ENCODE measurements around the gene MATN3.

The MATN3 gene

GRCh38 chr2:20001361-20001863 is 11.1 kb downstream of the MATN3 start:
- no peak for DNase-seq (ENCODE audit: low spot score)

GRCh38 chr2:19993731-19994130 is 18.7 kb downstream of the MATN3 start:
- DNase-seq (ENCODE audit: low spot score) = no peak

- no peak for DNase-seq (ENCODE audit: low spot score)
Observed at GRCh38 chr2:19991895-19992294, 20.6 kb downstream of the MATN3 start.

- no peak for DNase-seq (ENCODE audit: low spot score)
Observed at GRCh38 chr2:19990416-19990728, 22.1 kb downstream of the MATN3 start.

GRCh38 chr2:19989667-19990415 is 22.6 kb downstream of the MATN3 start, which contains the start of gene WDR35:
Gene WDR35 (minus strand): TSS chr2:19990105. CDS start chr2:19990015, 90 bp downstream.
- DNase-seq (ENCODE audit: low spot score) = peak; percentile 97

GRCh38 chr2:19989342-19989666 is 23.2 kb downstream of the MATN3 start:
- no peak for DNase-seq (ENCODE audit: low spot score)

- DNase-seq (ENCODE audit: low spot score) = no peak
Observed at GRCh38 chr2:19988600-19988999, 23.9 kb downstream of the MATN3 start.

- no peak for DNase-seq (ENCODE audit: low spot score)
Observed at GRCh38 chr2:19987936-19988335, 24.5 kb downstream of the MATN3 start.

GRCh38 chr2:19982268-19982667 is 30.2 kb downstream of the MATN3 start:
- no peak for DNase-seq (ENCODE audit: low spot score)

GRCh38 chr2:19979932-19980331 is 32.5 kb downstream of the MATN3 start:
- no peak for DNase-seq (ENCODE audit: low spot score)

- no peak for DNase-seq (ENCODE audit: low spot score)
Observed at GRCh38 chr2:19973466-19973865, 39.0 kb downstream of the MATN3 start.

GRCh38 chr2:19971691-19972090 is 40.8 kb downstream of the MATN3 start:
- no peak for DNase-seq (ENCODE audit: low spot score)

- DNase-seq (ENCODE audit: low spot score) = no peak
Observed at GRCh38 chr2:19963386-19963785, 49.1 kb downstream of the MATN3 start.

- DNase-seq (ENCODE audit: low spot score) = peak; percentile 69
Observed at GRCh38 chr2:19955544-19956422, 56.7 kb downstream of the MATN3 start.

GRCh38 chr2:19949071-19949470 is 63.4 kb downstream of the MATN3 start:
- peak; percentile 21 for DNase-seq (ENCODE audit: low spot score)

GRCh38 chr2:19947184-19947940 is 65.1 kb downstream of the MATN3 start:
- DNase-seq (ENCODE audit: low spot score) = no peak

GRCh38 chr2:19944205-19944845 is 68.1 kb downstream of the MATN3 start:
- no peak for DNase-seq (ENCODE audit: low spot score)

- DNase-seq (ENCODE audit: low spot score) = no peak
Observed at GRCh38 chr2:19943189-19943588, 69.3 kb downstream of the MATN3 start.

GRCh38 chr2:19942199-19942598 is 70.3 kb downstream of the MATN3 start:
- DNase-seq (ENCODE audit: low spot score) = no peak
